Lung (tissue), 12 donors: ENCODE results near the gene DSE. TPM values are rescaled to one million over a fixed set of nuclear protein-coding genes. Genes with fewer than 3 reads are reported as not detected.

Source experiments
- ATAC-seq: fragments of 200-7000 bp; cut with Tn5 transposase; one replicate; pipeline ENCODE4 v1.9.1; 2020; ENCODE audit warnings: moderate number of reproducible peaks; ENCODE audit not compliant: insufficient read depth, low FRiP score
- DNase-seq, 3 donors: peaks; one replicate each; pipeline ENCODE4 v3.0.0-alpha.2; 2013 to 2017
- H3K27ac ChIP-seq, 2 donors: one replicate each; pipeline ENCODE4 v1.5.1; 2013; ENCODE audit warnings: mild to moderate bottlenecking in 2 of 2, moderate library complexity in 2 of 2, control low read depth in 1 of 2, inconsistent platforms in 1 of 2, low read depth in 1 of 2, low read length in 1 of 2
- H3K27me3 ChIP-seq, 3 donors: one replicate each; pipeline ENCODE4 v1.5.1; 2013; ENCODE audit warnings: low read length in 2 of 3; ENCODE audit not compliant: control insufficient read depth in 3 of 3, insufficient read depth in 3 of 3
- H3K36me3 ChIP-seq, 4 donors: one replicate each; pipeline ENCODE4 v1.5.1; 2013; ENCODE audit warnings: low read length in 4 of 4, mild to moderate bottlenecking in 1 of 4, moderate library complexity in 1 of 4; ENCODE audit not compliant: control insufficient read depth in 4 of 4, insufficient read depth in 4 of 4
- H3K4me1 ChIP-seq, 5 donors: one replicate each; pipeline ENCODE4 v1.5.1; 2013; ENCODE audit warnings: low read length in 5 of 5, mild to moderate bottlenecking in 2 of 5, moderate library complexity in 1 of 5; ENCODE audit not compliant: control insufficient read depth in 5 of 5, insufficient read depth in 5 of 5
- H3K4me3 ChIP-seq: one replicate; pipeline ENCODE4 v1.5.1; 2013; ENCODE audit warnings: mild to moderate bottlenecking, control low read depth, moderate library complexity
- H3K9ac ChIP-seq, 2 donors: one replicate each; pipeline ENCODE4 v1.5.1; 2013; ENCODE audit warnings: low read length in 2 of 2, control low read depth in 1 of 2; ENCODE audit not compliant: insufficient read depth in 1 of 2
- H3K9me3 ChIP-seq, 4 donors: one replicate each; pipeline ENCODE4 v1.5.1; 2013; ENCODE audit warnings: low read length in 3 of 4, mild to moderate bottlenecking in 1 of 4, moderate library complexity in 1 of 4; ENCODE audit not compliant: control insufficient read depth in 4 of 4, insufficient read depth in 3 of 4
- CTCF ChIP-seq: IDR thresholded peaks from 2 replicates; pipeline ENCODE4 v1.5.1; 2012; ENCODE audit warnings: mild to moderate bottlenecking; ENCODE audit errors: control extremely low read depth, extremely low read depth
- WGBS, 2 donors: extraction: QIAGEN DNeasy Blood & Tissue Kit; methylation state at CpG; one replicate each; pipeline ENCODE4 v1.1.7; 2013; 5-methylcytosine and 5-hydroxymethylcytosine counted together
- polyA plus RNA-seq, 2 donors: library from polyadenylated mRNA; stranded (reverse); fragments of 200-250 nt; gene quantifications; one replicate each; pipeline ENCODE4 v1.2.1, GENCODE V29; 2013
- total RNA-seq, 2 donors: library from RNA; depleted of rRNA in 1 of 2; stranded (reverse); fragments of >200 nt in 1 of 2; gene quantifications; one replicate each; pipeline ENCODE4 v1.2.1, GENCODE V29; 2014 to 2021
- donor health status: control.
- donor health status: control.
- donor health status: Bipolar disorder and iron deficiency.
- donor health status: healthy.
- donor health status: DM: yes; HTN: yes; CAD: no.

The DSE gene
- total and polyA plus RNA-seq, 4 donors = 5.4 to 46.9 (median 42.4) TPM

GRCh38 chr6:116443105-116443504, 72.4 kb downstream of the DSE start:
- no peak for TF ChIP-seq CTCF
- Histone ChIP-seq H3K9ac (no peak overlapping the region), H3K4me3 (no peak overlapping the region), H3K27me3 (no peaks in the 10 kb centered on the region), H3K36me3 (no peaks in the 10 kb centered on the region), H3K9me3 (no peaks in the 10 kb centered on the region), H3K27ac (no peak overlapping the region), H3K4me1 (peaks cover 0 to 30% (median 0%) of the 10 kb centered on the region in 5 donors)
- DNase-seq (no peak), ATAC-seq (no peak)
- WGBS, 2 donors = 82 to 93% methylated on average over 2 of the region's 2 CpGs

- no peak overlapping the region for H3K27ac ChIP-seq
- DNase-seq = peak in 2 of 3 donors; percentile 41 to 56
- H3K9me3 ChIP-seq = no peaks in the 10 kb centered on the region
- no peak for TF ChIP-seq CTCF
- H3K9ac ChIP-seq = no peak overlapping the region
- no peaks in the 10 kb centered on the region for H3K27me3 ChIP-seq
- no peaks in the 10 kb centered on the region for H3K36me3 ChIP-seq
- peaks cover 0 to 23% (median 0%) of the 10 kb centered on the region in 5 donors for H3K4me1 ChIP-seq
- no peak overlapping the region for H3K4me3 ChIP-seq
- WGBS, 2 donors = 27 to 36% methylated on average over 3 of the region's 3 CpGs
- ATAC-seq = no peak
Measured at GRCh38 chr6:116444092-116444491, 73.3 kb downstream of the DSE start.

GRCh38 chr6:116444575-116444974, 73.8 kb downstream of the DSE start:
- no peak for ATAC-seq
- DNase-seq = no peak
- H3K27me3 ChIP-seq = no peaks in the 10 kb centered on the region
- no peaks in the 10 kb centered on the region for H3K36me3 ChIP-seq
- H3K27ac ChIP-seq = no peak overlapping the region
- H3K9me3 ChIP-seq = no peaks in the 10 kb centered on the region
- H3K4me3 ChIP-seq = no peak overlapping the region
- no peak for TF ChIP-seq CTCF
- no peak overlapping the region for H3K9ac ChIP-seq
- peaks cover 0 to 18% (median 0%) of the 10 kb centered on the region in 5 donors for H3K4me1 ChIP-seq
- WGBS, 2 donors = 84 to 92% methylated on average over 1 of the region's 1 CpG

GRCh38 chr6:116445102-116445501, 74.4 kb downstream of the DSE start:
- no peak for ATAC-seq
- WGBS, 2 donors = 56 to 62% methylated on average over 5 of the region's 5 CpGs

More at GRCh38 chr6:116445102-116445501, 74.4 kb downstream of the DSE start:
- peaks cover 0 to 18% (median 0%) of the 10 kb centered on the region in 5 donors for H3K4me1 ChIP-seq
- no peak for DNase-seq
- no peak overlapping the region for H3K4me3 ChIP-seq
- H3K9ac ChIP-seq = no peak overlapping the region
- no peak for TF ChIP-seq CTCF
- H3K27me3 ChIP-seq = no peaks in the 10 kb centered on the region
- H3K9me3 ChIP-seq = no peaks in the 10 kb centered on the region
- H3K36me3 ChIP-seq = no peaks in the 10 kb centered on the region
- H3K27ac ChIP-seq = no peak overlapping the region
